NOMO-1 (cell line): Measurements from ENCODE around the gene SLC35F6.
"Not testable (repeated sequence)": the region's sequence is repeated elsewhere in the genome, so short reads cannot be mapped to it uniquely, and the experiment has no call there.

Source experiments
- DNase-seq, 2 experiments: peaks; one replicate each; lab custom pipeline; 2025; ENCODE audit not compliant: unreplicated experiment in 2 of 2; lab: John Stamatoyannopoulos, UW

SLC35F6 gene

DNA sequence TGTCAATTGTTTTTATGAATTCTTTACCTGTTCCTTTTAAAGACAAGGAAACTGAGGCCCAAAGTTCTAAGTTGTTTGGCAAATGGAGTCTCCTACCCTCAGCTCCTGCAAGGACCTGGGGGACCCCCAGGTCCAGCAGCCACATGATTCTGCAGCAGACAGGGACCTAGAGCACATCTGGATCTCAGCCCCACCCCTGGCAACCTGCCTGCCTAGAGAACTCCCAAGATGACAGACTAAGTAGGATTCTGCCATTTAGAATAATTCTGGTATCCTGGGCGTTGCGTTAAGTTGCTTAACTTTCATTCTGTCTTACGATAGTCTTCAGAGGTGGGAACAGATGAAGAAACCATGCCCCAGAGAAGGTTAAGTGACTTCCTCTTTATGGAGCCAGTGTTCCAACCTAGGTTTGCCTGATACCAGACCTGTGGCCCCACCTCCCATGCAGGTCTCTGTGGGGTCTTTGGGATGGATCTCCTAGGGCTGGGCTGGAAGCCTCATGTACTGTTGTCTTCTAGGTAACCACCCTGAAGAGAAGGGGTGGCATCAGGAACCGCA, 16.2 kb downstream of the SLC35F6 start:
- DNase-seq = peak; percentile 38 to 76

DNA sequence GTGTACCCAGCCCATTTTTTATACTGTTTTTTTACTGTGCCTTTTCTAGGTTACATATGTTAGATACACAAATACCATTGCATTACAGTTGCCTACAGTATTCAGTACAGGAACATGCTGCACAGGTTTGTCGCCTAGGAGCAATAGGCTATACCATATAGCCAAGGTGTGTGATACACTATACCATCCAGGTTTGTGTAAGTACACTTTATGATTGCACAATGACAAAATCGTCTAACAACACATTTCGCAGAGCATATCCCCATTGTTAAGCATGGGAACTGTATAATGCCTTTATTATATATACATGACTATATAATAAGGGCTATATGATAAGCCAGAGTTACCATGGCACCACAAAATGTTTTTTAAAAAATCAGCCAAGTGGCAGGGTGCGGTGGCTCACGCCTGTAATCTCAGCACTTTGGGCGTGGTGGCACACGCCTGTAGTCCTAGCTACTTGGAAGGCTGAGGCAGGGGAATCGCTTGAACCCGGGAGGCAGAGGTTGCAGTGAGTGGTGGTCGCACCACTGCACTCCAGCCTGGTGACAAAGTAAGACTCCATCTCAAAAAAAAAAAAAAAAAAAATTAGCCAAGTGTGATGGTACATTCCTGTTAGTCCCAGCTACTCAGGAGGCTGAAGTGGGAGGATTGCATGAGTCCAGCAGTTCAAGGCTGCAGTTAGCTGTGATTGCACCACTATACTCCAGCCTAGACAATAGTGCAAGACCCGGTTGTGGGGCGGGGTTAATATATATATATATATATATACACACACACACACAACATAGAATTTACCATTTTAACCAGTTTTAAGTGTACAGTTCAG, 19.0 kb downstream of the SLC35F6 start:
- no peak for DNase-seq

DNA sequence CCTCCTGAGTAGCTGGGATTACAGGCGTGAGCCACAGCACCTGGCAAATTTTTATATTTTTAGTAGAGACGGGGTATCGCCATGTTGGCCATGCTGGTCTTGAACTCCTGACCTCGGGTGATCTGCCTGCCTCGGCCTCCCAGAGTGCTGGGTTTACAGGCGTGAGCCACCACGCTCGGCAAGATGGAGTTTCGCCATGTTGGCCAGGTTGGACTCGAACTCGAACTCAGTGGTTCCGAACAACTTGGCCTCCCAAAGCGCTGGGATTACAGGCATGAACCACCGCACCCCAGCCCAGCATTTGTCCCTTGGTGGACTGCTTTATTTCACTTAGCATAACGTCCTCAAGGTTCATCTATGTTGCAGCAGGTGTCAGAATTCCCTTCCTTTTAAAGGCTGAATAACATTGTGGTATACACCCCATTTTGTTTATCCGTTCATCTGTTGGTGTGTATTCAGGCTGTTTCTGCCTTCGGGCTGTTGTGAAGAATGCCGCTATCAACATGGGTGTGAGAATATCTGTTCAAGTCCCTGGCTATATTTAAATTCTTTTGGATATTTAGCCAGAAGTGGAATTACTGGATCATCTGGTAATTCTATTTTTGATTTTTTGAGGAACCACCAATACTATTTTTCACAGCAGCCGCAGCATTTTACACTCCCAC, 20.6 kb downstream of the SLC35F6 start:
- DNase-seq = no peak

DNA sequence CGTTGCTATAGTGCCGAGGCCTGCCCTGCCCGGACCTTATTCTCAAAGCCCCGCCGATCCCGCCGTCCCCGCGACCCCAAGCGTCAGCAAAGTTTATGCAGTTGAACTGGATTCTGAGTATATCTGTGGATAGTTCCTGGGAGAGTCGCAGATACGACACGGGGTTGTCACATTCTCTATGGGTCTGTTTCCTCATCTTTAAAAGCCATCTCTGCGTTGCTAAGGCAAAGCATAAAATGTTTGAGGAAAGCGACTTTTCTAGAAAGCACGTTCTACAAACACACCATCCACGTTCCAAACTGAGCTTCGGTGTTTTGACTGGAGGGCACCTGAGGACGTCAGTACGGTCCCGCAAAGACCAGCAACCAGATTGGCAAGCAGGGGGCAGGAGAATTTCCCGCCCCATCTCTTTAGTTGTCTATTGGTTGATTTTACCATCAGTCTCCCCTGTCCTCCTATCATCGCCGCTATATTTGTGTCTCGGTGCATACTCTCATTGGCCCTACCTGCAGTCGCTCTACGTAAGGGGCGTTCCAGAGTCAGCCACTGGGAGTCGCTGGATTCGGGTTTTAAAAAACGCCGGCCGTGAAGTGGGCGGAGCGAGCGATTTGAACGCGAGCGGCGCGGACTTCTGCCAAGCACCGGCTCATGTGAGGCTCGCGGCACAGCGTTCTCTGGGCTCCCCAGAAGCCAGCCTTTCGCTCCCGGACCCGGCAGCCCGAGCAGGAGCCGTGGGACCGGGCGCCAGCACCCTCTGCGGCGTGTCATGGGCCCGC, 21.5 kb downstream of the SLC35F6 start, which contains the start of gene CENPA:
TSS of gene CENPA (plus strand) at position 626 of the 776 bp plus-strand sequence. CDS start at position 767, 141 bp downstream.
- DNase-seq = peak; percentile 94 to 99

DNA sequence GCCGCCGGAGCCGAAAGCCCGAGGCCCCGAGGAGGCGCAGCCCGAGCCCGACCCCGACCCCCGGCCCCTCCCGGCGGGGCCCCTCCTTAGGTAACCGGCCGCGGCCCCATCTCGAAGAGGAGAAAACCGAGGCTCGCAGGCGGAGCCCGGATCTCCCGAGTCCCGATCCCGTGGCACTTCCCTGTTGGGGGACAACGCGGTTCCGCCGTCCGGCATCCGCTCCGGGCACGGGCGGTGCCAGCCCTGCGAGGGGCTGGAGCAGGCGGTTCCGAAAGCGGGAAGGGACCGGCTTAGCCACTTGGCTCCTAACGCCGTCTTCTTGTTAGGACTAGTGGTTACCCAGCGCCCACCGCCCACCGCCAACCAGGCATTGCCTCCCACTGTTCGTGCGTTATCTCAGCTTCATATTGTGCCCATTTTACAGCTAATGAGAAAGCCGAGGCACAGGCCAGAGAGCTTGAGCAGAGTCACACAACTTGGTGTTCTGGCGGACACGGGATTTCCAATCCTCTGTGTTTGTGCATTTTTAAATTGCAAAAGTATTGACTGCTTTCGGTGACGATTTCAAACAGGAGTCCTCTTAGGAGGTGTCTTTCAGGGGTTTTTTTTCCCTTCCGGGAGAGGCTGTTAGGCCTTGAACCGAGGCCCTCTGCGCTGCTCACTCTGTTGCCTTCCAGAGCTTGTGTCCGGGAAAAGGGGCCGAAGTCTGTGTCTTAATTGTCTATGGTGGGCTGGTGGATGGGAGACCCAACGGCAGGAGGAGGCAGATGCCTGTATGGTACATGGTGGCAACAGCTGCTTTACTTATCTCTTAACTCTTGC, 22.3 kb downstream of the SLC35F6 start:
- peak in 1 of 2 experiments; percentile 39 for DNase-seq

DNA sequence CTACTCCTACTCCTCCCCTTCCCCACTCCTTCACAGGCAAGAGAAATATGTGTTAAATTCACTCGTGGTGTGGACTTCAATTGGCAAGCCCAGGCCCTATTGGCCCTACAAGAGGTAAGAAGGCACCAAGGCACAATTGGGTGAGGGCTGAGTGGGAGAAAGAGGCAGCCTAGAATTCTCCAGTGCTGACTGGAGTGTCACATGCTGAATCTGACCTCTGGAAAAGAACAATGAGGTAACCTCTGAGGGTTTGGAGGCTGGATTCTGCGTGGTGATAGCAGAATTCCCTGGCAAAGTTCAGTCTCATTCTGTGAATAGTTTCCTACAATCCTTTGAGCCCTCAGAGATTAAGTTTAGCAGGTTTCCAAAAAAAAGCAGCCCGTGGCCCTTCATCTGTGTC, 28.6 kb downstream of the SLC35F6 start:
- DNase-seq = no peak

DNA sequence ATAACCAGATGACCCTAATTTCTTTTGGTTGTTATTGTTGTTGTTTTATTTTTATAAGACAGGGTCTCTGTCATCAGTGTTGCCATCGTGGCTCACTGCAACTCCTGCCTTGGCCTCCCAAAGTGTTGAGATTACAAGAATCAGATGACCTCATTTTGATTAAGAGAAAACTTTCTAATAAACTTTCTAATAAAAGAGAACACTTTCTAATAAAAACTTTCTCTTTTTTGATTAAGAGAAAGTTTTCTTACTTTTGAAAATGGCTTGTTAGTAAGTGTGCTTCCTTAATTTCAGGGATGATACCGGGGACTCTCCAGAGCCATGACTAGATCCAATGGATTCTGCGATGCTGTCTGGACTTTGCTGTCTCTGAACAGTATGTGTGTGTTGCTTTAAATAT, 29.4 kb downstream of the SLC35F6 start:
- DNase-seq = no peak

DNA sequence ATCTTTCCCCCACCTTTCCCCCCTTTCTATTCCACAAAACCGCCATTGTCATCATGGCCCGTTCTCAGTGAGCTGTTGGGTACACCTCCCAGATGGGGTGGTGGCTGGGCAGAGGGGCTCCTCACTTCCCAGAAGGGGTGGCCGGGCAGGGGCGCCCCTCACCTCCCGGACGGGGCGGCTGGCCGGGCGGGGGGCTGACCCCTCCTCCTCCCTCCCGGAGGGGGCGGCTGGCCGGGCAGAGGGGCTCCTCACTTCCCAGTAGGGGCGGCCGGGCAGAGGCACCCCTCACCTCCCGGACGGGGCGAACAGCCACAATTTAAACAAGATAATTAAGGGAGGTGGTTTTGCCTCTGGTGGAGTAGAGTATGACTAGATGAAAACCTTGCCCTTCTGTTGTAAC, 31.1 kb downstream of the SLC35F6 start:
- not testable (repeated sequence) for DNase-seq

DNA sequence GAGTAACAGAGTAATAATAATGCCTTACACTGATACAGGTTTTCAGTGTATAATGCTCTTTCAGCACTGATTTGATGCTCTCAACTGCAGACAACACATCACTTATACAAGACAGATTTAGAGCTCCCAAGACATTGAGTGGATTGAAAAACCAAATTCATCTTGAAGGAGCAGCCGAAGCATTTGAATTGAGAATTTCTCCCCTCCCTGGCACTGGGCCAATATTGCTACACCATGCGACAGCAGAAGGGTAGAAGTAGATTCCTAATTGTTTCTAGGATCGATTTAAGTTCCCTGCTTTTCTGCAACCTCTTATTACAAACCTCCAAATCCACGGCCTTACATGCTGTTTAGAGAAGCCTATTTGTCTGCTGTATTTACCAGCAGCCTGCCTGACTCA, 37.2 kb downstream of the SLC35F6 start:
- no peak for DNase-seq

DNA sequence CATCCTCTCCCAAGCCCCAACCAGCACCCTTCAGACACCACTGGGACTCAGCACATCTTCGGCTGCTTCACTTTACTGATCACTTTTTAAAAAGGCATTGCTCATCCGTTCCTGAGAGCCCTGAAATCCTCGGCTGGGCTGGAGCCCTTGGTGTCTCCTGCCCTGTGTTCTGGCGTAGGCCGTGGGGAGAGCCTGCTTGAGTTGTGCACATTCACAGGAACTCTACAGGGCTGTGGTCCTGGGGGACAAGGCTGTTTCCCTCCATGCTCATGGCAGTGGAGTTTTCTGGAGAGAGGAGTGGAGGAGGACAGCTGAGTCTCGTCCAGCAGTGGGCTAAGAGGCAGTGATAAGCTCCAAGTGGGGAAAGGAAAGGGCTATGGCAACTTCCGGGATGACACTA, 37.7 kb downstream of the SLC35F6 start:
- DNase-seq = no peak

DNA sequence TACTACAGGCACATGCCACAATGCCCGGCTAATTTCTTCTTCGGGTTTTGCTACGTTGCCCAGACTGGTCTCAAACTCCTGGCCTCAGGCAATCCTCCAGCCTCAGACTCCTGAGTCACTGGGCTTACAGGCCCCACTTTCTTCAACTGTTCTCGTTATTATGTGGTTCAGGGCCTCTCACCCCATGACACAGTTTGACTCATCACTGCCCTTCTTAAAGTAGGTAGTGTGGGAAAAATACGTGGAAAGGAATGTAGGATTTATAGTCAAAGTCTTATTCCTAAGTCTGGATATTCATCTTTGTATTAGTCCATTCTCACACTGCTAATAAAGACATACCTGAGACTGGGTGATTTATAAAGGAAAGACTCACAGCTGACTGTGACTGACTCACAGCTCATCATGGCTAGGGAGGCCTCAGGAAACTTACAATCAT, 41.2 kb downstream of the SLC35F6 start:
- no peak for DNase-seq

DNA sequence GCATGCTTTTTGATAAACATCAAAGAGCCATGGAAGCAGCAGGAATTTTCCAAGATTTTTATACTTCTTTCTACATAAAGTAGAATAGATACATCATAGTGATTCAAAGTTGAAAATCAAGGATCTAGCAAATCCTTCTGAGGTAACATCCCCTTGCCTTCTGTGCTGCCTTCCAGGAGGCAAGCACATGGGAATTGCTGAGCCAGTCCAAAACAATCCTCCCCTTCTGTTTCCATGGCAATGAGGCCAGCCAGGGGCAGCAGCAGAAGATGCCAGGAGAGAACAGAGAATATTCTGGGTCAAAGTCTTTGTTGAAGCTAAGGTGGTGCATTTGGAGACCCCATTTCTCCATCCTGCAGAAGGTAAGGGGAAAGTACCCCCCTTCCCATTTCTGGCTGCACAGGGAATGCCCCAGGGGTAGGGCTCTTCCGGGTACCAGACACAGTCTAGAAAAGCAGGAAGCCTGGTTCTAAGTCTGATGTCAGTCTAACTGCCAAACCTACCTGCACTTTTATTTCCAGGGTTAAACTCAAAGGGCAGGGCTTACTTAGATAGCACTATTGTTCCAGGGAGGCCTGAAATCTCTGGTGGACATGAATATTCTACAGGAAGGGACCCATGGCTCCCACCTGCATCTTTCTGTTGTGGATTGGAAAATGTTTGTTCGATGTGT, 43.8 kb downstream of the SLC35F6 start:
- DNase-seq = no peak

DNA sequence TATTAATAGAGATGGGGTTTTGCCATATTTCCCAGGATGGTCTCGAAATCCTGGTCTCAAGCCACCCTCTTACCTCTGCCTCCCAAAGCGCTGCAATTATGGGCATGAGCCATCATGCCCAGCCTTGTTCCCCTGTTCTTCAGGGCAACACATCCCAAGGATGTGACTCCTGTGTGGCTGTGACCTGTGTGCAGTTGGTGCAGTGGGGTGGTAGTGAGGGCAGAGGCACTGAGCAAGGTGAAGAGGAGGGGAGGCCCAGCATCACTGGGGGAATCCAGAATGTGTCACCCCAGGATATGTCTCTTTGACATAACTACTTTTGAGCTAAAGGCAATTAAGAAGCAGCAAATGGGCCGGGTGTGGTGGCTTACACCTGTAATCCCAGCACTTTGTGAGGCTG, 45.1 kb downstream of the SLC35F6 start:
- DNase-seq = no peak

DNA sequence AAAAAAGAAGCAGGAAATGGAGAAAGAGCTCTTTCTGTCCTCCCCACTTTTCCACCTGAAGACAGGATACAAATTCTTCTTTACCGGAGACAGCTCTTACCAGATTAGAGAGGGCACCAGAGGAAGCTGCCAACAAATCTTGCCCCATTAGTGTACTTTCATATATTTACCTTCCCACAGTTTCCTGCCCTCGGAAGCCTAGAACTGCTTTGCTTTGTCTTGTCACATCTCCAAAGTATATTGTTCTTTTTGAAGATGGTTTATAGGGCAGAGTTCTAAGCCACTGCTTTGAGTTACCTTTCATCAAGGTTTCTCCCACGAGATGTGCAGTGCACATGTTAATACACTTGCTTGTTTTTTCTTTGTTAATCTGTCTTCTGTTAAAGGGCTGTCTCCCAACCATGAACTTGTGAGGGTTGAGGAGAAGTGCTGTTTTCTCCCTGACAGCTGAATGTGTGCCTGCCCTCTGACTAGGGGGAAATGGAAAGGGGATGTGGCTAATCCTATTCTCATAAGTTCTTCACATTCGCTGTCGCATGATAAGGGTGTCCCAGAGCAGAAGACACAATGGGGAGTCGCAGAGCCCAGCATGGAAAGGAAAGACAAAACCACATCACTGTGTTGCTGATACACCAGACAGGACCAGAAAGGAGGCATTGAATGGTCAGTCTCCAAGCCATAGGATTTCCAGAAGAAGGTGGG, 45.9 kb downstream of the SLC35F6 start:
- peak; percentile 44 to 59 for DNase-seq

DNA sequence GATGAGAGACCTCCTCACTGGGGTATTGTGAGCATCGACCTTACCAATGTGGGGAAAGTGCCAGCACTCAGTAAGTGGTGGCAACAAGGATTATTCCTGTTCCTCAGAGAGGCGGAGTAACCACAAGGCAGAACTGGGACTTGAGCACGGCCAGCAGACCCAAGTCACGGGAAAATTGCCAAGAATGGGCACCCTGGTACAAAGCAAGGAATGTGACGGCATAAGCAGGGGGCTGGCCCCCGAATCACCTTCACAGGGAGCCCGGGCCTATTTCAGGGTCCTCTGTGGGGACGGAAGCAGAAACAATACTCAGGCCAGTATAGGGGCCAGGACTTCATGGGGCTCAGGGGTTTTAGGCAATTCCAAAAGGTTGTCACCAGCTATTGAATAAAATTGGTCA, 47.2 kb downstream of the SLC35F6 start:
- no peak for DNase-seq

DNA sequence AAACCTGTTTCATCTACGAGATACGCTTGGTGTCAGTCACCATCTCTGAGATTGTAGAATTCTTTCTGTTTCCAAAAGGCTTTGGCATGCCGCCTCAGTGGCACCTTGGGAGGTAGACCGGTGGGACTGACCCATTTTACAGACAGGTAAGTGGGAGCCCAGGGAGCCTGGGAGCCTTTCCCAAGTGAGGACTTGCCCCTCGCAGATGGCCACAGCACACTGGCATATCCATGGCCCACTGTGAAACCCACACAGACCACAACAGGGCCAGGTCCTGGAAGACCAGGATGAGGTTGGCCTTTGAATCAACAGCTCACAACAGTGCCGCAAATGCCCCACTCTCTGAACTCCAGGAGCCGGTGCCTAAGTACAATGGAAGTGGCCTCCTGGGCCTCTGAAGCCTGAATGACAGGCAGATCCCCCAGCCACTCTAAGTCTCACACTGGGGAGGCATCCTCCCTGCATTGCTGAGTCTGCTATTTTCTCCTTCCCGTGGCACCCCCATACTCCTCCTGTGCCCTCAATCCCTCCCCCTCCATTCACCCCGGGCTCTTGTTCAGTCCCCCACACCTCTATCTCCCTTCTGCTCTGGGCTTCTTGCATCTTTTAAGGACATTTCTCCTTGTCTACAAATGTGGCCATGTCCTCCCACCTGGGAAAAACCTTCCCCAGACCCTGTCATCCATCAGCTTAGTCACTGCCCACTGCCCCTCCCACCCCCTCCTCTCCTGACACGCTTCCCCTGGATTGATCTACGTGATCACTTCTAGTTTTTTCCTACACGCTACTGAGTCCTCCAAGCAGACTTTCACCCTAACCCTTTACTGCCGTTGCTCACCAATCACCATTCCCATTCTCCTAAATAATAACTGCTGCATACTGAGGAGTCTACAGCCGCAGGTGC, 48.0 kb downstream of the SLC35F6 start:
- DNase-seq = no peak

DNA sequence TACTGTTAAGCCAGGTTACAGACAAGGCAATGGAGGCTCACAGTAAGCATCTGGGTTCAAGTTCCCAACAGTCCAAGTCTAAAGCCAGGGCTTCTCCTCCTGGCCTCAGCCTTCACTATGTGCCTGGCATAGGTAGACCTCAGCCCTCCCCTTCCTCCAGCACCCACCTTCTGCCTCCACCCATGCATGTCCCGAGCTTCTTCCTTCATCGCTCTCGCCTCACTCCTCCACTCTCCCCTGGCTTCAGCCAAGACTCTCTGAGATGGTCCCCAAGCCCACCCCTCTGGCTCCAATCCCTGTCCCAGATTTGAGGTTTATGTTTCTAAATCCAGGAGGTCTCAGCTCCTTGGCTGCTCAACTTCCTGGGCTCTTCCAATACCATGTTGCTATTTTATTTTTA, 48.6 kb downstream of the SLC35F6 start:
- no peak for DNase-seq
